ENCODE results near the gene PRPF19.

PRPF19 gene

GRCh38 chr11:60852982-60853950, 53.1 kb downstream of the PRPF19 start:
- no peak for TF ChIP-seq CTCF (IDR thresholded peaks at IDR 0.05; ENCODE audit: low read depth, low read length)
- no peak for DNase-seq (ENCODE audit: extremely low read depth, low read depth)

GRCh38 chr11:60852117-60852981, 54.0 kb downstream of the PRPF19 start:
- TF ChIP-seq CTCF (IDR thresholded peaks at IDR 0.05; ENCODE audit: low read depth, low read length): no peak
- DNase-seq (ENCODE audit: extremely low read depth, low read depth): no peak

- no peak for DNase-seq (ENCODE audit: extremely low read depth, low read depth)
- no peak for TF ChIP-seq CTCF (IDR thresholded peaks at IDR 0.05; ENCODE audit: low read depth, low read length)
These were observed 54.9 kb downstream of the PRPF19 start for GRCh38 chr11:60851327-60852104.

- no peak for DNase-seq (ENCODE audit: extremely low read depth, low read depth)
- TF ChIP-seq CTCF (IDR thresholded peaks at IDR 0.05; ENCODE audit: low read depth, low read length): no peak
These were observed 56.5 kb downstream of the PRPF19 start for GRCh38 chr11:60849641-60850520.

- no peak for DNase-seq (ENCODE audit: extremely low read depth, low read depth)
- no peak for TF ChIP-seq CTCF (IDR thresholded peaks at IDR 0.05; ENCODE audit: low read depth, low read length)
These were observed 57.7 kb downstream of the PRPF19 start for GRCh38 chr11:60848714-60849151.

- DNase-seq (ENCODE audit: extremely low read depth, low read depth): no peak
- no peak for TF ChIP-seq CTCF (IDR thresholded peaks at IDR 0.05; ENCODE audit: low read depth, low read length)
These were observed 58.5 kb downstream of the PRPF19 start for GRCh38 chr11:60847896-60848295.
